ENCODE results near the gene PAQR6. TPM values are rescaled to one million over a fixed set of nuclear protein-coding genes. Genes with fewer than 3 reads are reported as not detected.

PAQR6 gene
- total and polyA plus RNA-seq, 2 of the 8 experiments (the other 6 are each of a cell fraction or from before 2014, with no cell fraction given), result 7.1 to 11.3 TPM

DNA sequence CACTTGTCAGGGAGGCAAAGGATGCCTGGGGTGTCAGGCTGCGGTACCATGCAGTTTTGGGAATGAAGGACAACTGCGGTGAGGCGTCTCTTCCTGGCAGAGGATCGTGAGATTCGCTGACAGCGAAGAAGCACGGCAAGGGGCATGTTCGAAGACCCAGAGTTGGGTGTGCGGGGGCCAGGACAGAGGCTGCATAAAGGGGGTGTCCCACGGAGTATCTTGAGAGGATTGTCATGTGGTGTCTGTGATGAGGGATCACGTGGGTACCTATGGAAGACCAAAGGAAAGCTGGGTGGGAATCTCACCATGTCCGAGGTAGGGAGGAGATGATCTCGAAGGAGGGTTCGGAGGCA is 53.6 kb downstream of the PAQR6 start (continued):
- peak; percentile 98 for TF ChIP-seq SAP30 (IDR thresholded peaks at IDR 0.05; ENCODE audit: insufficient read depth, insufficient replicate concordance, low read length)
